NCI-H1092 (cell line): ENCODE measurements around the gene CLEC4D.
"Not testable (repeated sequence)": the region's sequence is repeated elsewhere in the genome, so short reads cannot be mapped to it uniquely, and the experiment has no call there.

Experiments
- DNase-seq: peaks from one replicate; lab custom pipeline; 2025; lab: John Stamatoyannopoulos, UW

The CLEC4D gene

GRCh38 chr12:8513256-8513655, at the start of gene CLEC4D:
Gene CLEC4D (plus strand): TSS chr12:8513503. CDS start chr12:8513733, 230 bp downstream.
- no peak for DNase-seq

GRCh38 chr12:8465301-8465996, 47.9 kb upstream of the CLEC4D start:
- DNase-seq, result no peak

GRCh38 chr12:8466241-8466640, 47.1 kb upstream of the CLEC4D start:
- no peak for DNase-seq

- DNase-seq, result no peak
Measured at GRCh38 chr12:8471090-8471489, 42.2 kb upstream of the CLEC4D start.

- DNase-seq, result no peak
Measured at GRCh38 chr12:8475508-8476203, 37.6 kb upstream of the CLEC4D start.

GRCh38 chr12:8482571-8483061, 30.7 kb upstream of the CLEC4D start:
- no peak for DNase-seq

GRCh38 chr12:8483079-8483478, 30.2 kb upstream of the CLEC4D start:
- no peak for DNase-seq

- DNase-seq, result no peak
Measured at GRCh38 chr12:8491646-8492530, 21.4 kb upstream of the CLEC4D start.

- DNase-seq, result no peak
Measured at GRCh38 chr12:8493084-8493483, 20.2 kb upstream of the CLEC4D start.

GRCh38 chr12:8495671-8496070, 17.6 kb upstream of the CLEC4D start:
- not testable (repeated sequence) for DNase-seq

GRCh38 chr12:8496074-8496473, 17.2 kb upstream of the CLEC4D start:
- DNase-seq, result not testable (repeated sequence)

GRCh38 chr12:8499616-8500015, 13.7 kb upstream of the CLEC4D start:
- DNase-seq, result no peak

- no peak for DNase-seq
Measured at GRCh38 chr12:8501720-8502119, 11.6 kb upstream of the CLEC4D start.

GRCh38 chr12:8504351-8504750, 9.0 kb upstream of the CLEC4D start:
- DNase-seq, result no peak

- DNase-seq, result no peak
Measured at GRCh38 chr12:8507596-8507995, 5.7 kb upstream of the CLEC4D start.

GRCh38 chr12:8508223-8508622, 5.1 kb upstream of the CLEC4D start:
- DNase-seq, result no peak

GRCh38 chr12:8508910-8509841, 4.1 kb upstream of the CLEC4D start:
- DNase-seq, result no peak

- DNase-seq, result no peak
Measured at GRCh38 chr12:8517971-8518370, 4.7 kb downstream of the CLEC4D start.

- no peak for DNase-seq
Measured at GRCh38 chr12:8519171-8519570, 5.9 kb downstream of the CLEC4D start.

GRCh38 chr12:8527250-8528130, 14.2 kb downstream of the CLEC4D start:
- no peak for DNase-seq
